NCI-H128 (cell line): Measurements from ENCODE around the gene IRF1.
"Not testable (repeated sequence)": the region's sequence is repeated elsewhere in the genome, so short reads cannot be mapped to it uniquely, and the experiment has no call there.

Experiments used
- DNase-seq: peaks from one replicate; lab custom pipeline; 2025; ENCODE audit not compliant: unreplicated experiment; lab: John Stamatoyannopoulos, UW

Gene IRF1

GRCh38 chr5:132444061-132444460, 46.5 kb downstream of the IRF1 start:
- DNase-seq: no peak

DNA sequence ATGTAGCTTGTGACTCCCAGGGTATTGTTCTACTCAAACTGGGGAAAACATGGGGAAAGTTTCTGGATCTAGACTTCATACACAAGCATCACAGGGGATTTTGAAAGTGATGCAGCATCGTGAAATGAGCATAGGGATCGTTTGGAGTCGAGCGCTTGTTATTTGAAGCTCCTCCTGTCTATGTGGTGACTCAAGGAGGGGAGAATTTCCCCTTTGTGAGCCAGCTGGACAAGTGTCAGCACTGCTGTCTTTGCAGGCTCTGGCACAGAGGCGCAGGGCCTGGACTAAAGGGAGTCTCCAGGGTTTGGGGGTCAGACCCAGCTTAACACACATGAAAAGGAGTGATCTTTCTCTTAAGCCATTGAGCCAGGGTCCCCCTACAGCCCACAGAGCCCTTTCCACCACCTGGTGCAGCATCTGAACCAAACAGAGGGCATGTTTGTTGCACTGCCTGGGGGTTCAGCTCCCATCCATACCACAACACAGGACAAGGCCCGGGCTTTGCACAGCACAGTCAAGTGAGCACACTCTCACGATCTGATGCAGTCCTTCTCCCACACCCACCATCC, 51.0 kb downstream of the IRF1 start:
- no peak for DNase-seq

DNA sequence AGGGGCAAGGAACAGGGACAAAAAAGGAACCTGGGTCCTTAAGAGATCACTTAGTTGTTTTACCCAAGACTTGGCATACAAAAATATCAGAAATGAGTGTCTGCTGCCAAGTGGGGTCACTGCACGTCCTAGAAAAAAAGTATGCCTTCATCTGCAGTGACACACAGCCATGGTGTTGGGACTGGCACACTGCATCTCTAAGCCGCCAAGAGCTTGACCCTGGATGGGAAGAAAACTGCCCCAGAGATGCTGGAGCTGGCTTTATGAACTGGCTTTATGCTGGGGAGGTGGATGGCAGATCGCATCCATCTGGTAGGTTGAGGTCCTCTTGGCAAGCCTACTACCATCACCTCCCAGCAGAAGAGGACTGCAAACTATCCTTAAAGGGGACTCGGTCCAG, 51.7 kb downstream of the IRF1 start:
- DNase-seq: no peak

DNA sequence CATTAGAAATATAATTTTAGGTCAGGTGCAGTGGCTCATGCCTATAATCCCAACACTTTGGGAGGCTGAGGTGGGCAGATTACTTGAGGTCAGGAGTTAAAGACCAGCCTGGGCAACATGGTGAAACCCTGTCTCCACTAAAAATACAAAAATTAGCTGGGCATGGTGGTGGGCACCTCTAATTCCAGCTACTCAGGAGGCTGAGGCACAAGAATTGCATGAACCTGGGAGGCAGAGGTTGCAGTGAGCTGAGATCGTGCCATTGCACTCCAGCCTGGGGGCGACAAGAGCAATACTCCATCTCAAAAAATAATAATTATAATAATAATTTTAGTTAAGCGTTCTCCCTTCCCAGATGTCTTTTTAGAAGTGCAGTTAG, 52.3 kb downstream of the IRF1 start:
- not testable (repeated sequence) for DNase-seq

DNA sequence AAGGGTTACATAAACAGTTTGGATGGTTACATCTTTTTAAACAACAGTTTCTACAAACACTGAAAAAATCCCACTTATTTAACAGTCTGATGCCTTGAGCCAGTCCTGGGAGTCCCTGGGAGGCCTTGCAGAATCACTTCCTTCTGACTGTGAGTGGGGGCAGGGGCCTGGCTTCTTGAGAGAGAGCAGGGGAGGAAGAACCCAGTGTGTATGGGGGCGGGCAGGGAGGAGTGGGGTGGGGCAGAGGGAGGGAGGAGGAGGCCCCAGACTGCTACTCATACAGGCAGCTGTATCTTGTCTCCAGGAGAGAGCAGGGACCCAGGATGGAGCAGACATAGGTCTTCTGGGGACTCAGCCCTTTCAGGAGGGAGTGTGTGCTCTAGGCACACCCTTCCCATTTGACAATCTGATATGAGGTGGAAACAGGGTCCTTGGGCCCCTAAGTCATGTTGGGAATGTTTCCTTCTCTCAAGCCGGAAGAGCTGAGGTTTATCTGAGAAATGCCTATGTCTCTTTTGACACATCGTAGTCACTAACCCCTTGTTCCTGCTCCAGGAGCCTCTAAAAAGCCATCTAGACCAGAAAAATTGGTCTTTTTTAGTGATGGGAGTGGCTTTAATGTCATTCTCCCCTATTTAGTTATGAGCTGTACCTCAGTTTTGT, 52.8 kb downstream of the IRF1 start:
- DNase-seq: no peak

GRCh38 chr5:132436936-132437335, 53.6 kb downstream of the IRF1 start:
- no peak for DNase-seq

DNA sequence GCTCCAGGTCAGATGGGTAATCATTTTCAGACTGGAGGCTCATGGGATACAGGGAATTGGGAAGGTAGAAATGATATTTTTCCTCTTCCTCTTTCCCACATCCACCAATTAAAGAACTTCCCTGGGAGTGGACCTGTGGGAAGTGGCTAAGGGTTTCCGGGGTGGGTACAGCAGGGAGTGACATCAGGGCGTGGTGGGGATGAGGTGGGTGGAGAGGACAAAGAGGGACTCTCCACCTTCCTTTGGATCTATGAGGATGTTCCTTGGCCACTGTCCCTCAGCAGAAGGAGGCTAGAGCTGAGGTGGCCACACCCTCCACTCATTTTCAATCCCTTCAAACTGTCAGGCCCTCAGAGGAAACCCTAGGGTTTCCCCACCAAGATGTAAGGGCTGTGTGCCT, 54.7 kb downstream of the IRF1 start:
- DNase-seq: no peak

- DNase-seq: no peak
Observed at GRCh38 chr5:132435447-132435846, 55.1 kb downstream of the IRF1 start.

DNA sequence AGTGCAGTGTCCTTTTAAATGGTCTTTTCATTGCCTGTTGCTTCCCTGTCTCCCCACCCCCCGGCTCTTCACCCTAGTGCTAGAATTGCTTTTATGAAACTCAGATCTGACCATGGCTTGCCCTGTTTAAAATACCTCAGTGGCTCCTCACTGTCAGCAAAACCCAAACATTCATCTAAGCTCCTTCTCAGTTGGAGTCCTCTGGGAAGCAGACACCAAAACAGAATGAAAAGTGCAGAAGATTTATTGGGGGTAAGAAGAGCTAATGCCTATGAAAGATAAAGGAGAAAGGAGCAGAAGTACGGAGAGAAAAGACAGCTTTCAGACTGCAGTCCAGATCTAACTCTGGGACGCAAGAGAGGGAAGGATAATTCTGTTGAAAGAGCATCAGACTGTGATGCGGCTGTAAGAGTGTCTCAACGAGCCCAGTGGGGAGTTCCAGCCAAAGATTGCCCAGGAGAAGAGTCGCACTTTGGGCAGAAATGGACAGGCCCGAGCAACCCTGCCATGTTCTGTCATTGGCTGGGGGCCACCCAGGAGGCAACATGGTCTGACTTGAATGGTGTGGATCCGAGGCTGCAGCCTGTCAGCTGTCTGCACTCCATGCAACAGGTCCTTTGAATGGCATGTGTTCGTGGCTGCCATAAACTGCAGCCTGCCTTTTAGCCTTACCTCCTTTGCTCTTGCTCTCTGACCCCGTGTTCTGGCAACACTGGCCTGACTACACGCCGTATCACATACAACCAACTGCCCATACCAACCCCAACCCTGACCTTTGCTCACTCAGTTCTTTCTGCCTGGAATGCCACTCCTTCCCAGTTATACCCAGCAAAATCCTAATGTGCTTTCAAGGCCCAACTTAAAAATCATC, 55.9 kb downstream of the IRF1 start:
- no peak for DNase-seq

GRCh38 chr5:132433141-132433540, 57.4 kb downstream of the IRF1 start:
- DNase-seq: no peak

DNA sequence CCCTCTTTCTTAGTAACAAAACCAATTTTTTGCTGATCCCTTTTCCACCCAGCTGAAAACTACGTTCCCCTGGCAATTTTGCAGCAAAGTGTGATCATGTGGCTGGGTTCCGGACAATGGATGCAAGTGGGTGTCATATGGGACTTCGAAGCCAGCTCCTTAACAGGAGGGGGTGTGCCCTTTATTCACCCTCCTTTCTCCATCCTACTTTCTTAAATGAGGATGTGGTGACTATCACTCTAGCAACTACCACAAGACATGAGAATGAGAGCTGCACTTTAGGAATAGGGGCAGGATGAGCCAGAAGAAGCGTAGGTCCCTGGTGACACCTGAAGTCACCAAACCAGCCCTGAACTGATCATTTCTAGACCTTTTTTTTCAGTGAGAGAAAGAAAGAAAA, 58.9 kb downstream of the IRF1 start:
- DNase-seq: no peak
